Activated T-helper 2 cell treated with anti-CD3 and anti-CD28 coated beads, Interferon-gamma antibody, Interleukin-2, Interleukin-4, amounts not matched to agents 10 μg/mL and 5 μg/mL and 100 μg/mL, durations not matched to agents 14 hours and 24 hours and 36 hours (primary cell): Measurements from ENCODE around the gene WDR26. TPM values are rescaled to one million over a fixed set of nuclear protein-coding genes. Genes with fewer than 3 reads are reported as not detected.
A peak's percentile ranks its signal among the peaks of the same experiment; 100 is the strongest.
"Not testable (repeated sequence)": the region's sequence is repeated elsewhere in the genome, so short reads cannot be mapped to it uniquely, and the experiment has no call there.

Experiments used
- DNase-seq: peaks from one replicate; pipeline ENCODE4 v3.0.0; 2021; ENCODE audit warnings: low spot score
- H3K27ac Mint-ChIP-seq: one replicate; pipeline ENCODE4 v1.8.0; 2021; ENCODE audit warnings: mixed read lengths
- H3K27me3 Mint-ChIP-seq: one replicate; pipeline ENCODE4 v1.8.0; 2021; ENCODE audit warnings: low read depth, mixed read lengths
- H3K36me3 Mint-ChIP-seq: one replicate; pipeline ENCODE4 v1.8.0; 2021; ENCODE audit warnings: low read depth, mixed read lengths
- H3K4me1 Mint-ChIP-seq: one replicate; pipeline ENCODE4 v1.8.0; 2021; ENCODE audit warnings: low read depth, mixed read lengths
- H3K4me3 Mint-ChIP-seq: one replicate; pipeline ENCODE4 v1.8.0; 2021; ENCODE audit warnings: low read depth, mild to moderate bottlenecking, moderate library complexity, mixed read lengths
- H3K9me3 Mint-ChIP-seq: one replicate; pipeline ENCODE4 v1.8.0; 2021; ENCODE audit warnings: mixed read lengths
- intact Hi-C: fragments of 100-400 bp; cut with micrococcal nuclease; formaldehyde crosslinking; loops from one replicate; pipeline ENCODE4 v1.15.1; 2023
- total RNA-seq: library from RNA; stranded (reverse); gene quantifications from 2 replicates; pipeline ENCODE4 v1.2.3, GENCODE V29; 2022

Gene WDR26
- total RNA-seq, 1 donor from 2014 or later: 82.0 TPM

GRCh38 chr1:224353975-224354925, 80.3 kb downstream of the WDR26 start:
- no peaks in the 10 kb centered on the region for H3K9me3 Mint-ChIP-seq
- no peaks in the 10 kb centered on the region for H3K27me3 Mint-ChIP-seq
- peaks cover 17% of the 10 kb centered on the region for H3K36me3 Mint-ChIP-seq
- intact Hi-C loops: no loop called here
- peaks cover 25% of the 10 kb centered on the region for H3K4me1 Mint-ChIP-seq
- DNase-seq: no peak
- H3K4me3 Mint-ChIP-seq: no peak overlapping the region
- no peak overlapping the region for H3K27ac Mint-ChIP-seq

GRCh38 chr1:224352436-224353085, 82.0 kb downstream of the WDR26 start:
- H3K36me3 Mint-ChIP-seq, intact Hi-C loops, H3K4me3 Mint-ChIP-seq, H3K4me1 Mint-ChIP-seq, DNase-seq, H3K9me3 Mint-ChIP-seq, H3K27ac Mint-ChIP-seq, H3K27me3 Mint-ChIP-seq: not testable (repeated sequence)

- DNase-seq, H3K27ac Mint-ChIP-seq, H3K27me3 Mint-ChIP-seq, intact Hi-C loops, H3K4me3 Mint-ChIP-seq, H3K36me3 Mint-ChIP-seq, H3K9me3 Mint-ChIP-seq, H3K4me1 Mint-ChIP-seq: not testable (repeated sequence)
These were observed 84.9 kb downstream of the WDR26 start for GRCh38 chr1:224349716-224350115.

GRCh38 chr1:224348137-224348536, 86.5 kb downstream of the WDR26 start:
- no peaks in the 10 kb centered on the region for H3K27me3 Mint-ChIP-seq
- no peak for DNase-seq
- H3K4me1 Mint-ChIP-seq: no peaks in the 10 kb centered on the region
- no peak overlapping the region for H3K4me3 Mint-ChIP-seq
- peaks cover 24% of the 10 kb centered on the region for H3K9me3 Mint-ChIP-seq
- intact Hi-C loops: no loop called here
- peaks cover 9% of the 10 kb centered on the region for H3K36me3 Mint-ChIP-seq
- no peak overlapping the region for H3K27ac Mint-ChIP-seq

GRCh38 chr1:224343679-224344078, 90.9 kb downstream of the WDR26 start:
- H3K27me3 Mint-ChIP-seq: peaks cover 2% of the 10 kb centered on the region
- H3K36me3 Mint-ChIP-seq: peaks cover 13% of the 10 kb centered on the region
- intact Hi-C loops: no loop called here
- no peak overlapping the region for H3K4me3 Mint-ChIP-seq
- H3K9me3 Mint-ChIP-seq: peaks cover 34% of the 10 kb centered on the region
- DNase-seq: no peak
- H3K27ac Mint-ChIP-seq: no peak overlapping the region
- H3K4me1 Mint-ChIP-seq: peaks cover 4% of the 10 kb centered on the region

DNA sequence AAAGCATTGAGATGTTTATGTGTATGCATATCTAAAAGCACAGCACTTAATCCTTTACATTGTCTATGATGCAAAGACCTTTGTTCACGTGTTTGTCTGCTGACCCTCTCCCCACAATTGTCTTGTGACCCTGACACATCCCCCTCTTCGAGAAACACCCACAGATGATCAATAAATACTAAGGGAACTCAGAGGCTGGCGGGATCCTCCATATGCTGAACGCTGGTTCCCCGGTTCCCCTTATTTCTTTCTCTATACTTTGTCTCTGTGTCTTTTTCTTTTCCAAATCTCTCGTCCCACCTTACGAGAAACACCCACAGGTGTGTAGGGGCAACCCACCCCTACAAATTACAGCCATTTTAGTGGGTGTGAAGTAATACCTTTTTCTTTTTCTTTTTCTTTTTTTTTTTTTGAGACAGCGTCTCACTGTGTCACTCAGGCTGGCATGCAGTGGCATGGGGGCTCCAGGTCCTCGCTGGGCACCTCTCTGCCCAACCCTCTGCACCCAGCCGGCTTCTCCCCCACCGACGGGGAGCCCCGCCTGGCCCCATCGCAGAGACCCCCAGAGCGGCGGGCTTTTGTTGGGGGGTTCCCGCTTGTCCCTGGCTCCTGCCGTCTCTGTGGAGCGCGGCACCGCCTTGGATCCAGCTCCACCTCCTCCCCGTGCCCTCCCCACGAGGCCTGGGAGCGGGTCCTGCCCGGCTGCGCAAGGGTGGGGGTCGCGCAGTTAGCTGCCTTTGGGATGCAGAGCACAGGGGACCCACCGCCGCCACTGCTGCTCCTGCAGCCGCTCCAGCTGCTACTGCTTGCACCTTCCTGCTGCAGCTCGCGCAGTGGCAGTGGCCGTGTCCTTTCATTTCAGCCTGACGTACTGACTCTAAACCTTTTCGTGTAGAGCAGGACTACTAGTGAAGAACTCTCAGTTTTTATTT, 93.9 kb downstream of the WDR26 start:
- H3K27ac Mint-ChIP-seq, H3K27me3 Mint-ChIP-seq, H3K36me3 Mint-ChIP-seq, DNase-seq, intact Hi-C loops, H3K4me1 Mint-ChIP-seq: not testable (repeated sequence)
- peaks cover 30% of the 10 kb centered on the region for H3K9me3 Mint-ChIP-seq
- H3K4me3 Mint-ChIP-seq: peak overlapping the region; percentile 57

- Mint-ChIP-seq H3K4me1 (peaks cover 8% of the 10 kb centered on the region), H3K4me3 (no peak overlapping the region), H3K27ac (no peak overlapping the region), H3K27me3 (peaks cover 2% of the 10 kb centered on the region), H3K9me3 (peaks cover 24% of the 10 kb centered on the region), H3K36me3 (peaks cover 5% of the 10 kb centered on the region)
- DNase-seq: no peak
- intact Hi-C loops: loop anchor here (10.0 kb wide), 1 partner anchor 285 kb away; no protein-coding TSS in a partner anchor
These were observed 95.1 kb downstream of the WDR26 start for GRCh38 chr1:224339442-224340033.

GRCh38 chr1:224338150-224338838, 96.3 kb downstream of the WDR26 start:
- Mint-ChIP-seq H3K27me3 (peaks cover 2% of the 10 kb centered on the region), H3K27ac (no peak overlapping the region), H3K4me3 (no peak overlapping the region), H3K9me3 (peaks cover 12% of the 10 kb centered on the region), H3K36me3 (peaks cover 5% of the 10 kb centered on the region), H3K4me1 (peaks cover 20% of the 10 kb centered on the region)
- intact Hi-C loops: loop anchor here (10.0 kb wide), 1 partner anchor 287 kb away; no protein-coding TSS in a partner anchor
- DNase-seq: no peak

Other genes starting within 250 kb of the WDR26 start
- gene NVL, start 104.6 kb downstream of the WDR26 start, total RNA-seq: 38.4 and 39.0 TPM in 2 replicates
- gene CNIH4, start 77.9 kb downstream of the WDR26 start, total RNA-seq: 60.2 and 60.7 TPM in 2 replicates
- 0.94 and 1.5 TPM in 2 replicates for gene CNIH3, start 181.5 kb upstream of the WDR26 start, total RNA-seq